GM23338 (cell line): ENCODE data around the gene SNN. TPM values are rescaled to one million over a fixed set of nuclear protein-coding genes. Genes with fewer than 3 reads are reported as not detected.

Experiments
- ATAC-seq: fragments of 200-7000 bp; cut with Tn5 transposase; 3 replicates; pipeline ENCODE4 v1.9.1; 2020
- DNase-seq: peaks from one replicate; pipeline ENCODE4 v3.0.0-alpha.2; 2015; ENCODE audit warnings: low spot score
- H2AFZ ChIP-seq: fragments of 200-600 bp; sonication (generic); 2 replicates; pipeline ENCODE4 v1.8.0; 2016; ENCODE audit warnings: antibody characterized with exemption, mild to moderate bottlenecking, moderate library complexity
- H3F3A ChIP-seq: fragments of 200-600 bp; sonication (generic); replicated peaks from 2 replicates; pipeline ENCODE4 v1.8.0; 2017; ENCODE audit warnings: antibody characterized with exemption, mixed run types, low read depth
- H3K27ac ChIP-seq: fragments of 200-600 bp; sonication (generic); 2 replicates; pipeline ENCODE4 v1.6.1; 2016; ENCODE audit warnings: low read depth
- H3K27me3 ChIP-seq: fragments of 200-600 bp; sonication (generic); 2 replicates; pipeline ENCODE4 v1.8.0; 2016; ENCODE audit warnings: mild to moderate bottlenecking, mixed run types, moderate library complexity; ENCODE audit not compliant: insufficient read depth
- H3K36me3 ChIP-seq: fragments of 200-600 bp; sonication (generic); 2 replicates; pipeline ENCODE4 v1.8.0; 2016; ENCODE audit warnings: mild to moderate bottlenecking; ENCODE audit not compliant: insufficient read depth
- H3K4me1 ChIP-seq: fragments of 200-600 bp; sonication (generic); 2 replicates; pipeline ENCODE4 v1.8.0; 2016; ENCODE audit warnings: mild to moderate bottlenecking, moderate library complexity; ENCODE audit not compliant: insufficient read depth
- H3K4me2 ChIP-seq: fragments of 200-600 bp; sonication (generic); 2 replicates; pipeline ENCODE4 v1.7.1; 2017; ENCODE audit warnings: mixed run types
- H3K4me3 ChIP-seq: fragments of 200-600 bp; sonication (generic); 2 replicates; pipeline ENCODE4 v1.6.1; 2016; ENCODE audit warnings: mixed run types
- H3K79me2 ChIP-seq: fragments of 200-600 bp; sonication (generic); replicated peaks from 2 replicates; pipeline ENCODE4 v1.8.0; 2017; ENCODE audit warnings: mild to moderate bottlenecking; ENCODE audit not compliant: insufficient read depth
- H3K9me2 ChIP-seq: fragments of 200-600 bp; sonication (generic); 2 replicates; pipeline ENCODE4 v1.8.0; 2017; ENCODE audit not compliant: insufficient read depth
- H4K20me1 ChIP-seq: fragments of 200-600 bp; sonication (generic); replicated peaks from 2 replicates; pipeline ENCODE4 v1.8.0; 2017; ENCODE audit warnings: mild to moderate bottlenecking; ENCODE audit not compliant: insufficient read depth
- H3K27ac Mint-ChIP-seq: 2 replicates; pipeline ENCODE4 v1.8.0; 2020; ENCODE audit warnings: inconsistent platforms, mild to moderate bottlenecking, moderate library complexity, mixed read lengths
- H3K27me3 Mint-ChIP-seq: 3 replicates; pipeline ENCODE4 v1.8.0; 2022; ENCODE audit warnings: low read depth, mild to moderate bottlenecking, moderate library complexity, mixed read lengths, inconsistent platforms; ENCODE audit not compliant: insufficient read depth, poor library complexity
- H3K36me3 Mint-ChIP-seq: 3 replicates; pipeline ENCODE4 v1.8.0; 2021; ENCODE audit warnings: low read depth, mild to moderate bottlenecking, inconsistent platforms, moderate library complexity, mixed read lengths
- H3K4me1 Mint-ChIP-seq: 3 replicates; pipeline ENCODE4 v1.8.0; 2020; ENCODE audit warnings: mild to moderate bottlenecking, inconsistent platforms, mixed read lengths
- H3K4me3 Mint-ChIP-seq: 3 replicates; pipeline ENCODE4 v1.8.0; 2021; ENCODE audit warnings: moderate library complexity, mild to moderate bottlenecking, inconsistent platforms, mixed read lengths
- H3K9me3 Mint-ChIP-seq: 3 replicates; pipeline ENCODE4 v1.8.0; 2020; ENCODE audit warnings: moderate library complexity, mild to moderate bottlenecking, inconsistent platforms, mixed read lengths
- CREB1 ChIP-seq: fragments of 250-450 bp; sonication (Bioruptor Pico); IDR thresholded peaks from 2 replicates; pipeline ENCODE4 v1.5.0; 2020; ENCODE audit warnings: low read depth, mild to moderate bottlenecking, moderate library complexity
- JUNB ChIP-seq: IDR thresholded peaks from one replicate; pipeline ENCODE4 v1.6.1; 2016; ENCODE audit warnings: antibody characterized with exemption; ENCODE audit not compliant: unreplicated experiment
- POLR2AphosphoS5 ChIP-seq: IDR thresholded peaks from 2 replicates; pipeline ENCODE4 v1.6.1; 2016; ENCODE audit warnings: antibody characterized with exemption, low read depth
- STAT1 ChIP-seq: IDR thresholded peaks from one replicate; pipeline ENCODE4 v1.6.1; 2016; ENCODE audit warnings: antibody characterized with exemption; ENCODE audit not compliant: unreplicated experiment
- ZNF331 ChIP-seq: fragments of 250-450 bp; sonication (Bioruptor Pico); IDR thresholded peaks from 2 replicates; pipeline ENCODE4 v1.5.0; 2020; ENCODE audit warnings: low read depth, mild to moderate bottlenecking, moderate library complexity
- polyA plus RNA-seq: library from polyadenylated mRNA; unstranded; fragments of >200 nt; fragmentation: Nextera tagmentation; extraction: Ambion mirVana; gene quantifications from 2 replicates; pipeline ENCODE4 v1.2.1, GENCODE V29; 2016
- total RNA-seq: library from RNA; depleted of rRNA; stranded (reverse); fragments of >200 nt; shearing (Covaris generic); gene quantifications from 2 replicates; pipeline ENCODE4 v1.2.3, GENCODE V29; 2014
- TF ChIP-seq, protein P1 (sequence below): fragments of 250-450 bp; sonication (Bioruptor Pico); IDR thresholded peaks from 2 replicates; pipeline ENCODE4 v1.5.0; 2020; ENCODE audit warnings: mild to moderate bottlenecking, moderate library complexity
- TF ChIP-seq, protein P2 (sequence below): IDR thresholded peaks from 2 replicates; pipeline ENCODE4 v1.6.1; 2016; ENCODE audit warnings: antibody characterized with exemption

SNN gene
- total and polyA plus RNA-seq, 2 experiments from 2014 or later, result 19.0 to 63.3 TPM

DNA sequence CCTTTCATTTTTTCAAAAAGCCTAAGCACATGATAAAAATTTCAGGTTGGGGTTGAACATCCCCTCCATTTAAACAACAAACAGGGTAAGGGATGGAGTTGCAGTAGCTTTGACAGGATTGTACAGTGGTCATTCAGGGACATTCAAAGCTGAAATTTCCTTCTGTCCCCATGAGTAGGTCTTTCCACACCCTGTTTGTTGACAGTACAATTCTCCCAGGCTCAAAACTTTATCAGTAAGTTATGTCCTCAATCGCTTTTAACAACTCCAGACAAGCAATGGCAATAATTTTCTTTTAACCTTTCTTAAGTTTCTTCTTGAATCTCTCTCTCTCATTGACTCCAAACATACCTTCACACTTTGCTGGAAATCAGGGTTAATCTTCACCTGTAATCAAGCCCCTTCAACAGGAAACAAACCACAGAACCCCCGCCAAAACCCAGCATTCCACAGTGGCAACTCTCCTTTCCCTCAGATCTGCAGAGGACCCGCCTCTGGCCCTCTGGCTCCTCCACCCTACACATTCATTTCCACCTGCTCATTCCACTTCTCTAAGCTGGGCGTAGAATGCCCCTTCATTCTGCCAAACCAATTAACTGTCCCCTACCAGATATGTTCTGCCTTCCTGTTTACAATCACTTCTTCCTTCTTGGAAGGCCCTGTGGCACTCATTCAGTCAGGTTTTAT, 53.7 kb downstream of the SNN start:
- H3K79me2 ChIP-seq, result no peaks in the 10 kb centered on the region
- DNase-seq (no peak), ATAC-seq (no peak)
- H3K36me3 ChIP-seq, result 0 out of 2 replicates have a peak, but pooled peaks cover 6% of the 10 kb centered on the region
- 0 out of 2 replicates have a peak, but pooled peaks cover 3% of the 10 kb centered on the region for H4K20me1 ChIP-seq
- H3K4me1 ChIP-seq, result 0 out of 2 replicates have a peak, but pooled peaks cover 7% of the 10 kb centered on the region
- H3K4me1 Mint-ChIP-seq, result peaks cover 8% of the 10 kb centered on the region; the same call in 2 of the 3 replicates
- no peak for TF ChIP-seq CREB1
- no peak for TF ChIP-seq ZNF331 (CRISPR knock-in tag)
- TF ChIP-seq, protein P1, sequence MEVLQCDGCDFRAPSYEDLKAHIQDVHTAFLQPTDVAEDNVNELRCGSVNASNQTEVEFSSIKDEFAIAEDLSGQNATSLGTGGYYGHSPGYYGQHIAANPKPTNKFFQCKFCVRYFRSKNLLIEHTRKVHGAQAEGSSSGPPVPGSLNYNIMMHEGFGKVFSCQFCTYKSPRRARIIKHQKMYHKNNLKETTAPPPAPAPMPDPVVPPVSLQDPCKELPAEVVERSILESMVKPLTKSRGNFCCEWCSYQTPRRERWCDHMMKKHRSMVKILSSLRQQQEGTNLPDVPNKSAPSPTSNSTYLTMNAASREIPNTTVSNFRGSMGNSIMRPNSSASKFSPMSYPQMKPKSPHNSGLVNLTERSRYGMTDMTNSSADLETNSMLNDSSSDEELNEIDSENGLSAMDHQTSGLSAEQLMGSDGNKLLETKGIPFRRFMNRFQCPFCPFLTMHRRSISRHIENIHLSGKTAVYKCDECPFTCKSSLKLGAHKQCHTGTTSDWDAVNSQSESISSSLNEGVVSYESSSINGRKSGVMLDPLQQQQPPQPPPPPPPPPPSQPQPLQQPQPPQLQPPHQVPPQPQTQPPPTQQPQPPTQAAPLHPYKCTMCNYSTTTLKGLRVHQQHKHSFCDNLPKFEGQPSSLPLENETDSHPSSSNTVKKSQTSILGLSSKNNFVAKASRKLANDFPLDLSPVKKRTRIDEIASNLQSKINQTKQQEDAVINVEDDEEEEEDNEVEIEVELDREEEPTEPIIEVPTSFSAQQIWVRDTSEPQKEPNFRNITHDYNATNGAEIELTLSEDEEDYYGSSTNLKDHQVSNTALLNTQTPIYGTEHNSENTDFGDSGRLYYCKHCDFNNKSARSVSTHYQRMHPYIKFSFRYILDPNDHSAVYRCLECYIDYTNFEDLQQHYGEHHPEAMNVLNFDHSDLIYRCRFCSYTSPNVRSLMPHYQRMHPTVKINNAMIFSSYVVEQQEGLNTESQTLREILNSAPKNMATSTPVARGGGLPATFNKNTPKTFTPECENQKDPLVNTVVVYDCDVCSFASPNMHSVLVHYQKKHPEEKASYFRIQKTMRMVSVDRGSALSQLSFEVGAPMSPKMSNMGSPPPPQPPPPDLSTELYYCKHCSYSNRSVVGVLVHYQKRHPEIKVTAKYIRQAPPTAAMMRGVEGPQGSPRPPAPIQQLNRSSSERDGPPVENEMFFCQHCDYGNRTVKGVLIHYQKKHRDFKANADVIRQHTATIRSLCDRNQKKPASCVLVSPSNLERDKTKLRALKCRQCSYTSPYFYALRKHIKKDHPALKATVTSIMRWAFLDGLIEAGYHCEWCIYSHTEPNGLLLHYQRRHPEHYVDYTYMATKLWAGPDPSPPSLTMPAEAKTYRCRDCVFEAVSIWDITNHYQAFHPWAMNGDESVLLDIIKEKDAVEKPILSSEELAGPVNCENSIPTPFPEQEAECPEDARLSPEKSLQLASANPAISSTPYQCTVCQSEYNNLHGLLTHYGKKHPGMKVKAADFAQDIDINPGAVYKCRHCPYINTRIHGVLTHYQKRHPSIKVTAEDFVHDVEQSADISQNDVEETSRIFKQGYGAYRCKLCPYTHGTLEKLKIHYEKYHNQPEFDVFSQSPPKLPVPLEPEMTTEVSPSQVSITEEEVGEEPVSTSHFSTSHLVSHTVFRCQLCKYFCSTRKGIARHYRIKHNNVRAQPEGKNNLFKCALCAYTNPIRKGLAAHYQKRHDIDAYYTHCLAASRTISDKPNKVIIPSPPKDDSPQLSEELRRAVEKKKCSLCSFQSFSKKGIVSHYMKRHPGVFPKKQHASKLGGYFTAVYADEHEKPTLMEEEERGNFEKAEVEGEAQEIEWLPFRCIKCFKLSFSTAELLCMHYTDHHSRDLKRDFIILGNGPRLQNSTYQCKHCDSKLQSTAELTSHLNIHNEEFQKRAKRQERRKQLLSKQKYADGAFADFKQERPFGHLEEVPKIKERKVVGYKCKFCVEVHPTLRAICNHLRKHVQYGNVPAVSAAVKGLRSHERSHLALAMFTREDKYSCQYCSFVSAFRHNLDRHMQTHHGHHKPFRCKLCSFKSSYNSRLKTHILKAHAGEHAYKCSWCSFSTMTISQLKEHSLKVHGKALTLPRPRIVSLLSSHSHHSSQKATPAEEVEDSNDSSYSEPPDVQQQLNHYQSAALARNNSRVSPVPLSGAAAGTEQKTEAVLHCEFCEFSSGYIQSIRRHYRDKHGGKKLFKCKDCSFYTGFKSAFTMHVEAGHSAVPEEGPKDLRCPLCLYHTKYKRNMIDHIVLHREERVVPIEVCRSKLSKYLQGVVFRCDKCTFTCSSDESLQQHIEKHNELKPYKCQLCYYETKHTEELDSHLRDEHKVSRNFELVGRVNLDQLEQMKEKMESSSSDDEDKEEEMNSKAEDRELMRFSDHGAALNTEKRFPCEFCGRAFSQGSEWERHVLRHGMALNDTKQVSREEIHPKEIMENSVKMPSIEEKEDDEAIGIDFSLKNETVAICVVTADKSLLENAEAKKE (CRISPR knock-in tag), result no peak
- TF ChIP-seq JUNB, result no peak
- no peaks in the 10 kb centered on the region for H3K27me3 Mint-ChIP-seq
- H3K27ac ChIP-seq, result no peak overlapping the region
- H3F3A ChIP-seq, result no peaks in the 10 kb centered on the region; the same call in 1 of the 2 replicates
- H3K36me3 Mint-ChIP-seq, result peaks cover 14% of the 10 kb centered on the region; the same call in 2 of the 3 replicates
- no peak overlapping the region for H3K4me3 ChIP-seq
- no peaks in the 10 kb centered on the region for H3K27me3 ChIP-seq
- no peak overlapping the region for H3K27ac Mint-ChIP-seq
- no peaks in the 10 kb centered on the region for H3K9me2 ChIP-seq
- H2AFZ ChIP-seq, result no peak overlapping the region
- no peak overlapping the region for H3K4me2 ChIP-seq
- H3K9me3 Mint-ChIP-seq, result no peaks in the 10 kb centered on the region
- no peak overlapping the region for H3K4me3 Mint-ChIP-seq

DNA sequence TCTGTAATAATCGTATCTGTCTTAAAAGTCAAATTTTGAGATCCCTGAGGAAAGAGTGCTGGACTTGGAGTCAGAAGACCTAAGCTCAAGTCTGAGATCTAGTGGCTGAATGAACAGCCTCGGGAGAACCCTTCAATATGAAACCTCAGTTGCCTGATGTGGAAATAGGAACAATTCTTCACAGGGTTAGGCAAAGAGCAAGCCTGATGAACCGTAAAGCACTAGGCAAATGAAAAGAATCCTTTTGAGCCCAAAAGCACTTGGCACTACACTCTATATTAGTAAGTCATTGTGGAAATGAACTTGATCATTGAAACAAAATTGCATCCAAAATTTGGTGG, 54.2 kb downstream of the SNN start:
- Mint-ChIP-seq H3K9me3 (no peaks in the 10 kb centered on the region), H3K4me1 (peaks cover 8% of the 10 kb centered on the region; the same call in 2 of the 3 replicates), H3K4me3 (no peak overlapping the region), H3K27me3 (no peaks in the 10 kb centered on the region), H3K27ac (no peak overlapping the region), H3K36me3 (peaks cover 14% of the 10 kb centered on the region; the same call in 2 of the 3 replicates)
- Histone ChIP-seq H3K4me2 (no peak overlapping the region), H3K79me2 (no peaks in the 10 kb centered on the region), H2AFZ (no peak overlapping the region), H3F3A (no peaks in the 10 kb centered on the region; the same call in 1 of the 2 replicates), H3K27ac (no peak overlapping the region), H3K4me3 (no peak overlapping the region), H3K4me1 (0 out of 2 replicates have a peak, but pooled peaks cover 4% of the 10 kb centered on the region), H3K36me3 (0 out of 2 replicates have a peak, but pooled peaks cover 6% of the 10 kb centered on the region), H3K9me2 (no peaks in the 10 kb centered on the region), H3K27me3 (no peaks in the 10 kb centered on the region), H4K20me1 (0 out of 2 replicates have a peak, but pooled peaks cover 3% of the 10 kb centered on the region)
- ATAC-seq, result no peak
- DNase-seq, result no peak
- TF ChIP-seq ZNF331 (CRISPR knock-in tag), result no peak
- no peak for TF ChIP-seq POLR2AphosphoS5
- TF ChIP-seq, protein P2, sequence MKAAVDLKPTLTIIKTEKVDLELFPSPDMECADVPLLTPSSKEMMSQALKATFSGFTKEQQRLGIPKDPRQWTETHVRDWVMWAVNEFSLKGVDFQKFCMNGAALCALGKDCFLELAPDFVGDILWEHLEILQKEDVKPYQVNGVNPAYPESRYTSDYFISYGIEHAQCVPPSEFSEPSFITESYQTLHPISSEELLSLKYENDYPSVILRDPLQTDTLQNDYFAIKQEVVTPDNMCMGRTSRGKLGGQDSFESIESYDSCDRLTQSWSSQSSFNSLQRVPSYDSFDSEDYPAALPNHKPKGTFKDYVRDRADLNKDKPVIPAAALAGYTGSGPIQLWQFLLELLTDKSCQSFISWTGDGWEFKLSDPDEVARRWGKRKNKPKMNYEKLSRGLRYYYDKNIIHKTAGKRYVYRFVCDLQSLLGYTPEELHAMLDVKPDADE, result no peak
- no peak for TF ChIP-seq STAT1
